Immature natural killer cell (primary cell): ENCODE measurements around the gene RAB3IL1. TPM values are rescaled to one million over a fixed set of nuclear protein-coding genes. Genes with fewer than 3 reads are reported as not detected.
"Not testable (repeated sequence)": the region's sequence is repeated elsewhere in the genome, so short reads cannot be mapped to it uniquely, and the experiment has no call there.

ENCODE experiments used
- DNase-seq, 3 donors: peaks; one replicate each; pipeline ENCODE4 v3.0.0; 2022; ENCODE audit warnings: mixed read lengths in 1 of 3
- H3K27ac Mint-ChIP-seq, 6 donors: one replicate each; pipeline ENCODE4 v1.8.0; 2020; ENCODE audit warnings: mixed read lengths in 6 of 6, mild to moderate bottlenecking in 5 of 6, inconsistent platforms in 4 of 6, moderate library complexity in 3 of 6
- H3K27me3 Mint-ChIP-seq, 3 donors: one replicate each; pipeline ENCODE4 v1.8.0; 2020 to 2021; ENCODE audit warnings: low read depth in 3 of 3, mild to moderate bottlenecking in 3 of 3, mixed read lengths in 3 of 3, moderate library complexity in 3 of 3, inconsistent platforms in 1 of 3
- H3K36me3 Mint-ChIP-seq, 3 donors: one replicate each; pipeline ENCODE4 v1.8.0; 2020; ENCODE audit warnings: mixed read lengths in 3 of 3, inconsistent platforms in 2 of 3, mild to moderate bottlenecking in 2 of 3
- H3K4me1 Mint-ChIP-seq, 2 donors: one replicate each; pipeline ENCODE4 v1.8.0; 2020; ENCODE audit warnings: inconsistent platforms in 2 of 2, mild to moderate bottlenecking in 2 of 2, mixed read lengths in 2 of 2, moderate library complexity in 1 of 2
- H3K4me3 Mint-ChIP-seq, 5 donors: one replicate each; pipeline ENCODE4 v1.8.0; 2020; ENCODE audit warnings: mild to moderate bottlenecking in 5 of 5, mixed read lengths in 5 of 5, inconsistent platforms in 3 of 5, moderate library complexity in 3 of 5
- H3K9me3 Mint-ChIP-seq, 6 donors: one replicate each; pipeline ENCODE4 v1.8.0; 2020; ENCODE audit warnings: mild to moderate bottlenecking in 6 of 6, mixed read lengths in 6 of 6, inconsistent platforms in 4 of 6, moderate library complexity in 3 of 6
- polyA plus RNA-seq, 3 donors: library from polyadenylated mRNA; unstranded; fragments of 300-500 nt; fragmentation: Illumina TruSeq; gene quantifications; one replicate each; pipeline ENCODE4 v1.2.3, GENCODE V29; 2021

Gene RAB3IL1
- polyA plus RNA-seq, 3 donors from 2014 or later = not detected

DNA sequence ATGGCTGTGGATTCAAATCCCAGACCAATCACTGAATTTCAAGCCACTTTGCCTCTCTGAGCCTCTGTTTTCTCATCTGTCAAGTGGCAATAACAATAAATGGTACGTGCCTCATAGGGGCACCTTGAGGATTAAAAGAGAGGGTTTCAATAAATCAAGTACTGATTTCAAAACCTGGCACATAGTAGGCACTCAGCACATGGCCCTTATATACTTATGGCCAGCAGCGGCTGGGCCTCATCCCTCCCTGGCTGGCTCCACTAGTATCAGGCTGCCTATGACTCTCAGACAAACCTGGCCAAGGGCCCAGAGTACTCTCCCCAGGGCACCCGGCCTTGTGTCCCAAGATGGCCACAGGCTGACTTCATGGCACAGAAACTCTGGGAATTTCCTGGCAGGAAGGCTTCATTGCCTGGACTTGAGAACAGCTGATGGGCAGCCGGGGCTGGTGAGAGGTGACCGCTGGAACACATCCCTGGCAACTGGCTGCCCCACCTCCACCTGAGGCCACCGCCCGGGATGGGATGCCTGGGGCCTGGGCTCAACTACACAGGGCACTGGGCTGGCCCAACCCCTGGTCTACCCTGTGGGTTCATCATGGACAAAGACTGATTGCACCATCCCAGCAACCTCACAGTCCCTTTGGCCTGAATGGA lies 29.4 kb downstream of the RAB3IL1 start:
- no peaks in the 10 kb centered on the region for H3K9me3 Mint-ChIP-seq
- H3K36me3 Mint-ChIP-seq = no peaks in the 10 kb centered on the region
- no peak overlapping the region for H3K27ac Mint-ChIP-seq
- DNase-seq = no peak
- peaks cover 0 to 4% (median 0%) of the 10 kb centered on the region in 3 donors for H3K27me3 Mint-ChIP-seq
- peaks cover 5 to 6% of the 10 kb centered on the region in 2 donors for H3K4me1 Mint-ChIP-seq
- no peak overlapping the region for H3K4me3 Mint-ChIP-seq

DNA sequence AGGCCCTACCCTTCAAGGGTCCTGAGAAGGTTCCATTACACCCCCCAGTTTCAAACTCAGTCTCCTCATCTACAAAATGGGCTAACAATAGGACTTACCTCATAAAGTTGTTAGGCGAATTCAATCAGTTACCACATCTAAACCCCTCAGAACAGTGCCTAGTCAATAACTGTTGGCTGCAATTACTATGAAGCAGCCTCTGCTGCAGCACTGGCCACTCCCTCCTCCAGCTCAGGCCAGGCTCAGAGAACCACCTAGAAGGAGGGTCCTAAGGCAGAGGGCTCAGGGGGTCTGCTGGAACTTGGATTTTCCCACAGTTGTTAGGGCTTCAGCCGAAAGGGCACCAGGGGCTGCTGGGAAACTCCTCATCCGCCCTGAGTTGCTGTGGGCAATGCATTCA lies 30.7 kb downstream of the RAB3IL1 start:
- Mint-ChIP-seq H3K36me3 (no peaks in the 10 kb centered on the region), H3K27me3 (peaks cover 0 to 2% (median 0%) of the 10 kb centered on the region in 3 donors), H3K4me3 (no peak overlapping the region), H3K27ac (no peak overlapping the region), H3K9me3 (no peaks in the 10 kb centered on the region), H3K4me1 (peaks cover 0 to 2% of the 10 kb centered on the region in 2 donors)
- DNase-seq = no peak

DNA sequence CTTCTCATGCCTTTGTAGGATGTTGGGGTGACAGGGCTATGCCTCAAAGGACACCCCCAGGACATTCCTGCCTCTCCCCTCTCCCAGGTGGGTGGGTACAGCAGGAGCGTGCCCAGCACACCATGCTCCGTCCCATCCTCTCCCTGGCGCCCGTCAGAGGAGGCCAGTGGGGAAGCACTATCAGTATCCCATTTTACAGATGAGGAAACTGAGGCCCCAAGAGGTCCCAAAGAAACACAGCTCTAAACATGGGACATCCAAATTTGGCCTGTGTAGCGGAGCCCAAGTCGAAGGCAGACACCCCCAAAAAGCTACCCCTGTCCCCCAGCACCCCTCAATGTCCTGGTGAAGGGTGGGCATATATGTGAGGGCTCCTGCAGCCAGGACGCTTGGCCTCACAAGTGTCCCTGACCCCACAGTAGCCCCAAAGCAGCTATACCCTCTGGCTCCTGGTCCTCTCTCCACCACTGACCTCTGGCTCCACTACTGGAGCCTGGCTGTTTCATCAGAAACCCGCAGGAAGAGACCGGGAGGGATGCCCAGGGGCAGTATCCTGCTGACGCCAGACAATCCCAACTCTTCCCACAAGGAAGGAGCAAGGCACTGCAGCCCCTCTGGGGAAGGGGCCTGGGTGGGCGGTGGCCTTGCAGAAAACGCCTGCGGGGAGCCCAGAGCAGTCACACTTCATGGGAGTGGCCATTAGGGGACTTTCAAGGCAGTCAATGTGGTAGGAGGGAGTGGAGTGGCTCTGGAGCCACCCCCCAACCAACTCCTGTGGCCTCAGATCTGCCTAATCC lies 31.4 kb downstream of the RAB3IL1 start:
- Mint-ChIP-seq H3K27me3 (peaks cover 0 to 2% (median 0%) of the 10 kb centered on the region in 3 donors), H3K4me3 (no peak overlapping the region), H3K36me3 (no peaks in the 10 kb centered on the region), H3K4me1 (peaks cover 4 to 7% of the 10 kb centered on the region in 2 donors), H3K27ac (no peak overlapping the region), H3K9me3 (no peaks in the 10 kb centered on the region)
- DNase-seq = no peak

DNA sequence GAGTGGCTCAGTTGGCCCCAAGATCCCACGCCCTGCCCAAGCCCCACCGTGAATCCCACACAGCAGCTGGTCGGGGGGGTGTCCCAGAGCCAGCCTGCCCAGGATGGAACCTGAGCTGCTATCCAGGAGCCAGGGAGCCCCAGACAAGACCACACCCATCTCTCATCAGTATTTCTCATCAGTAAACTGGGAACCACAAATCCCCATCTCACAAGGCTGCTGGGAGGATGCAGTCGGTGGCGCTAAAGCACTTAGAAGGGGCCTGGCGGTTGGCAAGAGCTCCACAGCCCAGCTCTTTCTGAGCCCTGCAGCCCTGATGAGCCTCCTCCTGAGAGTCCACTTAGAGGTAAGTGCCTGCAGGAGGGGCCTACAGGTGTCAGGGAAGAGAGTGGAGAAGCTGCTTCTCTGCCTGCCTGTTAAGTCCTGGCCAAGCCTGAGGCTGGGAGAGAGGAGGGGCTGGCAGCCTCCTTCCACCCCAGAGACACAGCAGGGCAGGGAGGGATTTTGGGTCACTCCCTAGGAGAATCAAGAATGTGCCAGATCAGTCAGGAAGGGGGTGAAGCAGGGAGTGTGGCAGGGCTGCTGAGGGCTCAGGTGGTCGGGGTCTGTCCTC lies 32.1 kb downstream of the RAB3IL1 start:
- no peaks in the 10 kb centered on the region for H3K36me3 Mint-ChIP-seq
- DNase-seq = no peak
- no peak overlapping the region for H3K4me3 Mint-ChIP-seq
- H3K9me3 Mint-ChIP-seq = no peaks in the 10 kb centered on the region
- peaks cover 4 to 6% of the 10 kb centered on the region in 2 donors for H3K4me1 Mint-ChIP-seq
- H3K27me3 Mint-ChIP-seq = no peaks in the 10 kb centered on the region
- H3K27ac Mint-ChIP-seq = no peak overlapping the region

DNA sequence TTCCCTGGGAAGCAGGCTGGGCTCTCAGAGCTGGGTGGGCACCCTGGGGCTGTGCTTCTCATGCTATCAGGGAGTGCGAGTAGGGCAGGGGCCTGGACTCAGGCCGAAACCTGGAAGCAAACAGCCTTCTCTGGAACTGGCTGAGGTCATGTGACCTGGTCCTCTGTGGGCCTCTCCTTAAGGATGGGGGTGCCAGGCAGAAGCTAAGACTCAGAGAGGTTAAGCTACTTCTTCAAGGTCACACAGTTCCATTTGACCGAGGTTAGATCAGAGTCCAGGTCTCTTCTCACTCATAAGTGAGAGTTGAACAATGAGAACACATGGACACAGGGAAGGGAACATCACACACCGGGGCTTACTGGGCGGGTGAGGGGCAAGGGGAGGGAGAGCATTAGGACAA lies 33.4 kb downstream of the RAB3IL1 start:
- no peaks in the 10 kb centered on the region for H3K36me3 Mint-ChIP-seq
- no peak overlapping the region for H3K4me3 Mint-ChIP-seq
- H3K27ac Mint-ChIP-seq = no peak overlapping the region

DNA sequence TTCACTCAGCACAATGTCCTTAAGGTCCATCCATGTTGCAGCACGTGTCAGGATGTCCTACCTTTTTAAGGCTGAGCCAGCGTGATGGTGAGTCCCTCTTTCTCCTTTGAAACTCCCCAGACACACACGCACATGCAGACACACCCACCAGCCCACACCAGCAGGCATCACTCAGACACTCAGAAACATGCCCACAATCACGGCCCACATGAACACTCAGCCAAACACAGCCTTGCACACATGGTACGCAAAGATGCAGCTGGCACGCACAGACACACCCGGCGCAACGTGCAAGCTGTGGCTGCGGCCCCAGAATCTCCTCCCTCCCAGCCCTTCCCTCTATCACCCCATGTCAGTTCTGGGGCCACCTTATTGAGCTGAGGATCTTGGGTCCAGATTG lies 34.0 kb downstream of the RAB3IL1 start:
- no peak for DNase-seq
- H3K27ac Mint-ChIP-seq = peak overlapping the region in 1 of 6 donors; percentile 31
- H3K4me3 Mint-ChIP-seq = no peak overlapping the region
- H3K27me3 Mint-ChIP-seq = no peaks in the 10 kb centered on the region
- no peaks in the 10 kb centered on the region for H3K36me3 Mint-ChIP-seq
- H3K4me1 Mint-ChIP-seq = peaks cover 4 to 6% of the 10 kb centered on the region in 2 donors
- no peaks in the 10 kb centered on the region for H3K9me3 Mint-ChIP-seq

More for the DNA sequence above, 33.4 kb downstream of the RAB3IL1 start:
- Mint-ChIP-seq H3K4me1 (peaks cover 4 to 6% of the 10 kb centered on the region in 2 donors), H3K27me3 (no peaks in the 10 kb centered on the region), H3K9me3 (no peaks in the 10 kb centered on the region)
- no peak for DNase-seq

DNA sequence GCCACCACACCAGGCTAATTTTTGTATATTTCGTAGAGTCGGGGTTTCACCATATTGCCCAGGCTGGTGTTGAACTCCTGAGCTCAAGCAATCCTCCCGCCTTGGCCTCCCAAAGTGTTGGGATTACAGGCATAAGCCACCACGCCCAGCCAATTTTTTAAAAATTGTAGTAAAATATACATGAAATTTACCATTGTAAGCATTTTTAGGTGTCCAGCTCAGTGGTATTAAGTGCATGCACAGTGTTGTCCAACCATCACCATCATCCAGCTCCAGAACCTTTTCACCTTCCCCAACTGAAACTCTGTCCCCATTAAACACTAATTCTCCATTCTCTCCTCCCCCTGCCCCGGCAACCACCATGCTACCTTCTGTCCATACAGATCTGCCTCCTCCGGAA lies 34.5 kb downstream of the RAB3IL1 start:
- no peaks in the 10 kb centered on the region for H3K9me3 Mint-ChIP-seq
- peaks cover 4 to 6% of the 10 kb centered on the region in 2 donors for H3K4me1 Mint-ChIP-seq
- DNase-seq = no peak
- no peaks in the 10 kb centered on the region for H3K36me3 Mint-ChIP-seq
- H3K27me3 Mint-ChIP-seq = peaks cover 0 to 2% (median 0%) of the 10 kb centered on the region in 3 donors
- H3K27ac Mint-ChIP-seq = peak overlapping the region in 1 of 6 donors; percentile 31
- no peak overlapping the region for H3K4me3 Mint-ChIP-seq

DNA sequence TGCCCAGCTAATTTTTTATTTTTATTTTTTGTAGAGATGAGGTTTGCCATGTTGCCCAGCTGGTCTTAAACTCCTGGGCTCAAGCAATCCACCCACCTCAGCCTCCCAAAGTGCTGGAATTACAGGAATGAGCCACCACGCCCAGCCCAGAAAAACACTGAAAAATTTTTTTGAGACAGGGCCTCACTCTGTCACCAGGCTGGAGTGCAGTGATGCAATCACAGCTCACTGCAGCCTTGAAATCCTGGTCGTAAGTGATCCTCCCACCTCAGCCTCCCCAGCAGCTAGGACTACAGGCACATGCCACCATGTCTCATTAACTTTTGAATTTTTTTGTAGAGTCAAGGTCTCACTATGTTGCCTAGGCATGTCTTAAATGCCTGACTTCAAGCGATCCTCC lies 35.1 kb downstream of the RAB3IL1 start:
- H3K27me3 Mint-ChIP-seq, H3K4me1 Mint-ChIP-seq, H3K27ac Mint-ChIP-seq, DNase-seq, H3K36me3 Mint-ChIP-seq, H3K4me3 Mint-ChIP-seq, H3K9me3 Mint-ChIP-seq: not testable (repeated sequence)

DNA sequence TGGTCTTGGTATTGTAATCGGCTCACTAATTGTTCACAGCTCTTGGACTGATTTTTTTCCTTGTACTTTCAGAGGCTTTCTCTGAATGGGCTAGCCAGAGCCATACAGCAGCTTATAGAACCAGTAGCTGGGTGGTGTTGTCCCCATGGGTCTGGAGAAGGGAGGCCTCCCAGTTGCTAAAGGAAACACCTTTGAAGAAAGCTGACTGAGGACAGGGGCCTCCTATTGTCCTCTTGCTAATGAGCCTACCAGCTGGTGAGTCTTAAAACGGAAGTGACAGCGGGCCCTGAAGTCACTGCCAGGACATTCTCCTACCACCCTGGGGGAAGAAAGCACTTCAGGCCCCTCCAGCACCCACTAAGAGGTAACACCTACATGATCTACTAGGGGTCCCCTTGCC lies 36.0 kb downstream of the RAB3IL1 start:
- no peak for DNase-seq
- Mint-ChIP-seq H3K4me1 (peaks cover 4 to 6% of the 10 kb centered on the region in 2 donors), H3K36me3 (no peaks in the 10 kb centered on the region), H3K27ac (no peak overlapping the region), H3K27me3 (peaks cover 0 to 2% (median 0%) of the 10 kb centered on the region in 3 donors), H3K4me3 (no peak overlapping the region), H3K9me3 (no peaks in the 10 kb centered on the region)

DNA sequence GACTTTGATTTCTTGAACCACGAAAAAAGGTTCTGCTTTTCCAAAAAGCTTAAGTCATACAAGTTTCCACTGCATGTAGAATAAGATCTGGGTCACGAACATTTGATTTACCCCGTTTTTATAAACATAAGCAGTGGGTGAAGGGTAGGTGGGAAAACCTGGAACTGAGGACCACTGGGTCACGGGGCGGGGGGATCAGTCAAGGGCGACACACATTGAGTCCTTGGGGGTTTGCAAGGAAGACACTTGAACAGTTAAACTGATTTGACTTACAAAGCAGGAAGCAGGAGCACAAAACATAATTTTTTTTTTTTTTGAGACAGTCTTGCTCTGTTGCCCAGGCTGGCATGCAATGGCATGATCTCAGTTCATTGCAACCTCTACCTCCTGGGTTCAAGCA lies 36.9 kb downstream of the RAB3IL1 start:
- Mint-ChIP-seq H3K27ac (no peak overlapping the region), H3K36me3 (no peaks in the 10 kb centered on the region), H3K27me3 (peaks cover 0 to 2% (median 0%) of the 10 kb centered on the region in 3 donors), H3K4me1 (peaks cover 4 to 6% of the 10 kb centered on the region in 2 donors), H3K9me3 (no peaks in the 10 kb centered on the region), H3K4me3 (no peak overlapping the region)
- no peak for DNase-seq

DNA sequence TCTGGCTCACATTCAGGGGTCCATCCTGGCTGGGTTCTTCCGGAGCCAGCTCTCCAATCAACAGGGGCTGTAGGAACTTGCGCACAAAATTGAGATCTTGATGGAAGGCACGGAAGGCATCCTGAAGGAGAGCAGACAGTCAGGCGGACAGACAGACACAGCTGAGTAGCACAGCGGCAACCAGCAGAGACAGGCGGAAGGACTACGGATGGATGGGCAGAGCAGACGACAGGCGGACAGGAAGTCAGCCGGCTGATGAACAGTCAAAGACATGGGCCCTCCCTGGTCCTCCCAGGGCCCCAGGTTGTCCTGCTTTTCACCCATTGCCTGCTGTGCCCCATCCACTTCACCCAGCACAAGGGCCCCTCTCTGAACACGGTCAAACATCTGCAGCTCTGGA lies 37.3 kb downstream of the RAB3IL1 start:
- Mint-ChIP-seq H3K9me3 (no peaks in the 10 kb centered on the region), H3K4me3 (no peak overlapping the region), H3K27ac (no peak overlapping the region), H3K27me3 (peaks cover 0 to 2% (median 0%) of the 10 kb centered on the region in 3 donors), H3K4me1 (peaks cover 4 to 6% of the 10 kb centered on the region in 2 donors), H3K36me3 (no peaks in the 10 kb centered on the region)
- no peak for DNase-seq

DNA sequence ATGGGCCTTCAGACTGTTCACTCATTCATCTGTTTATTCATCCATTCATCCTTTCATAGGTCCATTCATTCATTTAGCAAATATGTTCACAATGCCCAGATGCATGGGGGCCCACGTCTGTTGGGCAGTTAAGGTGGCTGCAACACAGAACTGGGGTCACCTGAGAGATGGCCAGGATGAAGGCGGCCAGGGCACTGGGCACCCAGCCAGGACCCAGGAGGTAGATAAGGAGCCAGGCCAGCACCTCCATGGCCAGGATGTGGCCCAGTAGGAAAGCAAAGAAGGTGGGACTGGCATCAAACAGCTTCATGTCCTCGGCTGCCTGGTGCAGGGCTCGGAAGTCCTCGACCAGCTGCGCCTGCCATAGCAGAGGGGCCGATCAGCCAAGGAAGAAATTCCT lies 38.2 kb downstream of the RAB3IL1 start:
- H3K4me1 Mint-ChIP-seq = peaks cover 4 to 6% of the 10 kb centered on the region in 2 donors
- H3K27me3 Mint-ChIP-seq = peaks cover 0 to 4% (median 0%) of the 10 kb centered on the region in 3 donors
- no peak overlapping the region for H3K27ac Mint-ChIP-seq
- no peaks in the 10 kb centered on the region for H3K9me3 Mint-ChIP-seq
- no peaks in the 10 kb centered on the region for H3K36me3 Mint-ChIP-seq
- DNase-seq = no peak
- H3K4me3 Mint-ChIP-seq = no peak overlapping the region

DNA sequence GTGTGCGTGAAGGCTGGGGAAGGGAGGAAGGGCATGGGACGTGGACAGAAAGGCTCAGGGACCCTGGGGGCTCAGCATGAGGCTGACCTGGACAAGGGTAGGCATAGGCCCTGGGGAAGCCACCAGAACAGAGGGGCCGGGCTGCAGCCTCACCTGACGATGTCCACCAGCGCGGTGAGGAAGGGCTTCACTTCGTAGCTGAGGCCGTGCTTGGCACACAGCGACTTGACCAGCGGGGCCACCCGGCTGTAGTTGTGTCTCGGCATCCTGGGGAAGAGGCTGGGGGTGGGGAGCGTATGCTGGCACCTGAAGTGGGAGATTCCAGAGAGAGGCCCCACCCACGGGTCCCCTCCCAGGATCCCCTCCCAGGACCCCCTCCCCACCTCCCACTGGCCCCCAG lies 41.7 kb downstream of the RAB3IL1 start:
- Mint-ChIP-seq H3K4me1 (peaks cover 6 to 8% of the 10 kb centered on the region in 2 donors), H3K9me3 (no peaks in the 10 kb centered on the region), H3K27me3 (peaks cover 0 to 6% (median 1%) of the 10 kb centered on the region in 3 donors), H3K27ac (no peak overlapping the region), H3K4me3 (no peak overlapping the region), H3K36me3 (no peaks in the 10 kb centered on the region)
- DNase-seq = no peak

DNA sequence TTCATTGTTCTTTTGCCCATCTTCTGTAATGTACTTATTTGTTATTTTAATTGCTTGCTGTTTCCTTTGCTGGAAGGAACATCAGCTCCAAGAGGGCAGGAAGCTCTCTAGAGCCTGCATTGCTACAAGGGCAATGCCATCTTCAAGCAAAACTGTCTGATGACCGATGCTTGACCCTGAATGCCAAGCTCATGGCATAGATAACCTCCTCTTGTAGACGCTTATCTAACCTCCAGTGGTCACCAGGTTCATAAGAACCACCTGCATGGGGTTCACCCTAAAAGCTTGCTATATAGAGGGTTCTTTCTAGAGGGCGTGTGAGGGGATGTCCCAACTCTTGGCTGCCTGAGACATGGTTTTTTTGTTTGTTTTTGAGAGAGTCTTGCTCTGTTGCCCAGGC lies 42.5 kb downstream of the RAB3IL1 start:
- Mint-ChIP-seq H3K27me3 (peaks cover 0 to 6% (median 1%) of the 10 kb centered on the region in 3 donors), H3K9me3 (no peaks in the 10 kb centered on the region), H3K4me1 (peaks cover 6 to 8% of the 10 kb centered on the region in 2 donors), H3K27ac (no peak overlapping the region), H3K4me3 (no peak overlapping the region), H3K36me3 (no peaks in the 10 kb centered on the region)
- DNase-seq = no peak
